SKM-1 treated with dmso at 0.1 percent for 144 hours (cell line): ENCODE measurements around the gene MORC3.
A peak's percentile ranks its signal among the peaks of the same experiment; 100 is the strongest.
"Not testable (repeated sequence)": the region's sequence is repeated elsewhere in the genome, so short reads cannot be mapped to it uniquely, and the experiment has no call there.

Experiments
- DNase-seq: peaks from one replicate; lab custom pipeline; 2025; ENCODE audit not compliant: unreplicated experiment; lab: John Stamatoyannopoulos, UW

The MORC3 gene

DNA sequence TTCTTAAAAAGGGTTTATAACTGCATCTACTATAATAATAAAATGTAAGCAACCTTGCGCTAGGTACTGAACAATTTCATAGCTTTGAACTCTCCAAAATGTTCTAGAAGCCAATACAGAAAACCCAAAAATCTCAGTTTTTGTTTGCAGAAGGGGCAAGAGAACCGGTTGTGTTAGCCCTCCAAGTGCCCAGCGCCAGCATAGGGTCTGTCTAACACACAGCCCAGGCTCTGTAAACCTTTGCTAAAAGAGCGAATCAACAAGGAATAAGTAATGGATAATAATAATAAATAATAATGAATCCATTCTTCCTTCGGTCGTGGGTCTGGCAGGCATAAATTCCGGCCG, 64.9 kb downstream of the MORC3 start:
- DNase-seq = no peak

DNA sequence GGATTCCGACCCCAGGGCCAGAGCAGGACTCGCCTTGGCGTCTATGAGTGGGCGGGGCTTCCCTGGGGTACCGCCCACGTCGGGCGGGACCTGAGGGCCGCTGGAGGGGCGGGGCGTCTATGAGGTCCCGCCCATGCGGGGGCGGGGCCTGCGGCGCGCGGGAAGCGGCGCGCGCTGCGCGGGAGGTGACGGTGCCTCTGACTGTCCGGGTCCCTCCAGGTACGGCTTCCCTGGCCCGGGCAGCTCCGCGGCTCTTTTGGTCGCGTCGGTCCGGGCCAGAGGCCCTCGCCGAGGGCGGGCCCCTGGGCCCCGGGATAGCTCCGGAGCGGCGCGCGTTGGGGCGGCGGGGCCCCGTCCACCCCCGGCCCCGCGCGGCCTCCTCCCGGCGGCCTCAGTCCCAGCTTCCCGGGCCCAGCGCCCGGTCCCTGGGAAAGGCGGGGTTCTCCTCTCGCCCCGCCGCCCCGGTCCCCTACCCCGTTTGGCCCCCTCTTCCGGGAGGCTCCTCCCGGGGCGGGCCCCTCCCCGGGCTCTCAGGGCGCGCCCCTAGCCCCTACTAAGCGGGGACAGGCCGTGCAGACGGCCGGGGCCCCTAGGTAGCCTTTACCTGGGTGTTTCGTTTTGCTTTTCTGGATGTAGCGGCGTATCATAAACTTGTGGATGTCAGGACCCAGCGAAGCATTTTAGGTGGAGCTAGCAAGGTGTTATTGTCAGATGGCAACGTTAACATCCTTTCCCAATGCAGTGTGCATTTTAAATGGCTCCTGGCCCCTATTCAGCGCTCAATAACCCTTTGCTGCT, 65.4 kb downstream of the MORC3 start, which contains the start of gene CHAF1B:
Gene CHAF1B (plus strand): TSS at position 160 of the 798 bp plus-strand sequence. CDS start 745 bp downstream, outside the sequence.
- peak; percentile 52 for DNase-seq

DNA sequence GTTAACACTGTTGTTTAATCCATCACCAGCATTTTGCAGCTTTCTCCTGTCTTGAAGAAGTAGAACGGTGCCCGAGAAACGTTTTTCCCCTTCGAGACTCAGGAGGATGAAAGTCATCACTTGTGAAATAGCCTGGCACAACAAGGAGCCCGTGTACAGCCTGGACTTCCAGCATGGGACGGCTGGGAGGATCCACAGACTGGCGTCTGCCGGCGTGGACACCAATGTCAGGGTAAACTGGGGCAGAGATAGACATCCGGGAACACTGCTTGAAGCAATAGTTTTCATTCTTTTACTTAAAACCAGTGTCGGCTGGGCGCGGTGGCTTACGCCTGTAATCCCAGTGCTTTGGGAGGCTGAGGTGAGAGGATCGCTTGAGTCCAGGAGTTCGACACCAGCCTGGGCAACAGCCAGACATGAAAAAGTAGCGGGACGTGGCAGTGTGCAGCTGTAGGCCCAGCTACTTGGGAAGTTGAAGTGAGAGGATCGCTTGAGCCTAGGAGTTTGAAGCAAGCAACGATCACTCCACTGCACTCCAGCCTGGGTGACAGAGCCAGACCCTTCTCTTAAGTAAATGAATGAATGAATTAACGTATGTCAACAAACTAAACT, 66.1 kb downstream of the MORC3 start:
- no peak for DNase-seq

DNA sequence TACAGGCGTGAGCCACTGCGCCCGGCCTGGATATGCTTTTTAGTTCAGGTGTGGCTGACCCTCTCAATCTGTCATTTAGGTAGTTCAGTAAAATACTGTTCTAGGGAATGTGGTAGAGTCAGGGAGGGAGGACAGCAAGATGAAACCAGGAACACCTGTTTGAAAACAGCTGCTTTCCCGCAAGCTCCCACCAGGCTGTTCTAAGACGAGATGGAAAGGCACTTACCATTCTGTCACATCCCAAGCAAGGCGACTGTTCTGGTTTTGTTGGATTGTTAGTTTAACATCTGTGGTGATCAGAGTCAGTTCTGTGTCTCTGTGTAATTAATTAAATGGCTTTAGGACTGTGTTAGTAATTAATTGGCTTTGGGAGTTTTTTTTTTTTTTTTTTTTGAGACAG, 68.1 kb downstream of the MORC3 start:
- no peak for DNase-seq

DNA sequence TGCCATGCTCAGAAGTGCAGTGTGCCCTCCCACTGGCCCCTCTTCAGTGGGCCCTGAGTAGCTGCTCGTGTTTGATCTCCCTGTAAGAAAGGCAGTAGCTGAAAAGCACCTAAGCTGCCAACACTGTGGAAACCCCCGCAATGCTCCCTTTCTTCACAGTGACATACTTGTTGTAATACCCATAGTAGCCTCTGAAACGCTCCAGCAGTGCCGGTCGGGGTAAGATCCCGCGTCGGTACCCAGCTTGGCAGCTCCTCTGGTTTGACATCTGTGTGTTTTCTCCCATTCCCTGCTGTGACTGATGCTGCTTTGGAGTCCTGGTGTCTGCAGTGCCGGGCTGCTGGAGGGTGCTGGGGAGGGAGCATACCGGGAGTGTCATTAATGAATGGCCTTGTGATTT, 68.8 kb downstream of the MORC3 start:
- DNase-seq = no peak

DNA sequence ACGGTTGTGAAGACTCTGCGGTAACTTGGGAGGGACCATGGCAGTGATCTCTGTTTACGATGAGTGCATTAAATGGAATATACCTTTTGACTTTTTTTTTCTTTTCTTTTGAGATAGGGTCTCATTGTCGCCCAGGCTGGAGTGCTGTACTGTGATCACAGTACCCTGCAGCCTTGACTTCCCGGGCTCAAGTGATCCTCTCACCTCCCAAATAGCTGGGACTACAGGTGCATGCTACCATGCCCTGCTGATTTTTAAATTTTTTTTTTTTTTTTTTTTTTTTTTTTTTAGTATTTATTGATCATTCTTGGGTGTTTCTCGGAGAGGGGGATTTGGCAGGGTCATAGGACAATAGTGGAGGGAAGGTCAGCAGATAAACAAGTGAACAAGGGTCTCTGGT, 71.7 kb downstream of the MORC3 start:
- not testable (repeated sequence) for DNase-seq

DNA sequence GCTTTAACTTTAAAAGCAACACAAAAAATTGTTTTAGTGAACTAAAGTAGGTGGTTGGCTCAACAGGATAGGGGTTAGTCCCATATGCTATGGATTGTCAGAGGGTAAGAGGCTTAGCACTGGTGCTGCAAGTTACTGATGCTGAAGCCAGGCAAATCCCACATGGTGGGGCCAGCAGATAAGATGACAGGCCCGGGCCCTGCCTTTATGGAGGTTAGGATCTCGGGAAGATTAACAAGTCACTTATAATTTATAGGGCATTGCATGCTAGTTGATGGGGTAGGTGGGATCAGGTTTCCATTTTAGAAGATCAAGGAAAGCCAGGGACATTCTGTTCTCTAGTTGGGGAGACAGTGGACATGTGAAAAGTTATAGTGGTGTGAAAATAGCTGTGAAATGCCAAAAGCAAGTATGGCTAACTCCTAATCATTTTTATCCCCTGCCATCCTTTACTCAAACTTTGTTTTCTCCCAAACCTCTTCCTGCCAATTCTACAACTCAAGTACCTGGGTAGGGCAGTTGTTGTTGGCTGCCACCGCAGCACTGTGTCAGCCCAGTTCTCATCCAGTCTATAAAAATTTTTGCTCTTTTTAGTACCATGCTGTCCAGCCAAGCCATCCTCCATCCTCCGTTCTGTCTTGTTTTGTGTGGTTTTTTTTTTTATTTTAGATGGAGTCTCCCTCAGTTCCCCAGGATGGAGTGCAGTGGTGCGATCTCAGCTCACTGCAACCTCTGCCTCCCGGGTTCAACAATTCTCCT, 75.5 kb downstream of the MORC3 start:
- no peak for DNase-seq

DNA sequence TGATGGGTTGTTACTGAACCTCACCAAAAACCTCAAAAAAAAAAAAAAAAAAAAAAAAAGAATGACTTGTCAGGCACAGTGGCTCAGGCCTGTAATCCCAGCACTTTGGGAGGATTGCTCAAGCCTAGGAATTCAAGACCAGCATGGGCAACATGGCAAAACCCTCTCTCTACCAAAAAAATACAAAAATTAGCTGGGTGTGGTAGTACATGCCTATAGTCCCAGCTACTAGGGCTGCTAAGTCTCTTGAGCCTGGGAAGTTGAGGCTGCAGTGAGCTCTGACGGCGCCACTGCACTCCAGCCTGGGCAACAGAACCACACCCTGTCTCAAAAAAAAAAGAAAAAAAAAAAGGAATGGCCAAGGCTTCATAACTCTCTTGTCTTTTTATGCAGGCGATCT, 76.3 kb downstream of the MORC3 start:
- no peak for DNase-seq

DNA sequence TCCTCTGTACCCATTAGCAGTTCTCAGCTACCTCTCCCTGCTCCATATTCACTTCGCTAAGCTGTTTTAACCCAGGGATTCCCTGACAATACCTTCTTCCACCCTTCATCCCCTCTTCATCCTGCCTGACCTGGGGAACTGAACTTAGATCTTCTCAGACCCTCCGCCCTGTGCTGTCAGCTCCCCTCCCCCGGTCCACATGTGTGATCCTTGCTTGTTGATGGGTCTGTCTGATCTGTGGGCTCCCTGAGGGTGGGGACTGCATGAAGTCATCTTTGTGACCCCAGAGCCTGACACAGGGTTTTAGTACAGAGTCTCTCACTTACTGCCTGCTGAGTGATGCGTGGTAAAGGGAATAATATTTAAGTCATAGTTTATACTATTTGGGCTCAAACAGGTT, 77.0 kb downstream of the MORC3 start:
- DNase-seq = no peak

DNA sequence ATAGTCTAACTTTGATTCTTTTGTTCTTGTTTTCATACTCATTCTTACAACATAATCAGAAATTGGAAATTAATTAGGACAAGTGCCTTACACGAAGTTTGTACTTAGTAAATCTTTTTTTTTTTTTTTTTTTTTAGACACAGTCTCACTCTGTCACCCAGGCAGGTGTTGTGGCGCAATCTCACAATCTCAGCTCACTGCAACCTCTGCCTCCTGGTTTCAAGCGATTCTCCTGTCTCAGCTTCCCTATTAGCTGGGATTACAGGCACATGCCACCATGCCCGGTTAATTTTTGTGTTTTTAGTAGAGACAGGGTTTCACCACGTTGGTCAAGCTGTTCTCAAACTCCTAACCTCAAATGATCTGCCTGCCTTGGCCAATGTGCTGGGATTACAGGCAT, 77.6 kb downstream of the MORC3 start:
- no peak for DNase-seq

DNA sequence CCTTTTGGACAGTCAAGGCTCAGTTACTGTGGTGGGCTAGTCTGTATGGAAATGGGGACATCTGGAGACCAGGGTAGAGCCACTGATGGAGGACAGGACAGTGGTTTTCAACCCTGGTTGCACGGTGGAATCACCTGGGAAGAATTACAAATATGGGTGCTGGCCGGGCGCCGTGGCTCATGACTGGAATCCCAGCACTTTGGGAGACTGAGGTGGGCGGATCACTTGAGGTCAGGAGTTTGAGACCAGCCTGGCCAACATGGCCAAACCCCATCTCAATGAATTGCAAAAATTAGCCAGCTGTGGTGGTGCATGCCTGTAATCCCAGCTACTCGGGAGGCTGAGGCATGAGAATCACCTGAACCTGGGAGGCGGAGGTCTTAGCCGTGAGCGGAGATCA, 79.7 kb downstream of the MORC3 start:
- DNase-seq = not testable (repeated sequence)

DNA sequence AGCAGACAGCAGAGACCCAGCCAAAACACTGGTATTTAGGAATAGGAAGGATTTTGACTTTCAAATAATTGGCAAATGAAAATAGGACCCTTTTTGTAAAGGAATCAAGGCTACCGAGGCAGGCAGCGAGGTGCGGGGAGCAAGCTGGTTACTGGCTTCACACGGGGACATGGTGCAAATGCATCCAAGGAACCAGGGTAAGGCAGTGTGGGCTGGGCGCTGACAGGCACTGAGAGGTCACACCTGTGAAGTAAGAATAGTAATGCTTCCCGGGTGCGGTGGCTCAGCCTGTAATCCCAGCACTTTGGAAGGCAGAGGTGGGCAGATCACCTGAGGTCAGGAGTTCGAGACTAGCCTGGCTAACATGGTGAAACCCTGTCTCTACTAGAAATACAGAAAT, 80.7 kb downstream of the MORC3 start:
- no peak for DNase-seq

DNA sequence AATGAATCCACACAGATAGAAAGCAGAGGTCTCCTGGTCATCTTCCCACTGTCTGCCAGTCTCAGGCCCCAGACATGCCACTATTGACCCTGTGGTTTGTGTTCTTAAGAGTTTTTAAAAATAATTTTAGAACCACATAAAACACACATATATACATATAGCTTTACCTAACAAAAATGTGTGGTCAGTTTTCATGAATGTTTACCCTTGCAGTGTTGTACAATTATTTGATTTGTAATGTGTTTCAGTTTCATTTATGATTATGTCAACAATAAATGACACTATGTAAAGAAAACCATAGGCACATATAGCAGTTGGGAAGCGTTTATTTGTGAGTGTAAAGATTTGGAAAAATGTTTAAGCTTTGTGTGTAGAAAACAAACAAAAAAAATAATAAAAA, 82.3 kb downstream of the MORC3 start:
- no peak for DNase-seq

DNA sequence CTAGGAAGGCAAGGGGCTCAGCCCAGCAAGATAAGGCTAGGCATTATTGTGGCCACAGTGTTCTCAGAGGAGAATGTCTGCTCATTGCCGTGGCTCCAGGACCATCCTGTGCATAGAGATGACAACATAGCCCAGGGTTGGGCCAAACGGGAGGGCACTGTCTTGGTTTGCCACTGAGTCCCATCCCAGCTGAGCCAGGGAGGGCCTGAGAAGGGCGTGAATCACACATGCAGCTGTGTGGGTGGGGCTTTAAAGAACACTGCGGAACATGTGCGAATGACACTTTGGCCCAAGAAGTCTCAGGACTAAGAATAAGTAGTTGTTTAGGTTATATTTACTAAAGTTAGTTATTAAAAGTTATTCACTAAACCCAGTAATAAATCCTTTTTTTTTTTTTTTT, 83.7 kb downstream of the MORC3 start:
- no peak for DNase-seq

DNA sequence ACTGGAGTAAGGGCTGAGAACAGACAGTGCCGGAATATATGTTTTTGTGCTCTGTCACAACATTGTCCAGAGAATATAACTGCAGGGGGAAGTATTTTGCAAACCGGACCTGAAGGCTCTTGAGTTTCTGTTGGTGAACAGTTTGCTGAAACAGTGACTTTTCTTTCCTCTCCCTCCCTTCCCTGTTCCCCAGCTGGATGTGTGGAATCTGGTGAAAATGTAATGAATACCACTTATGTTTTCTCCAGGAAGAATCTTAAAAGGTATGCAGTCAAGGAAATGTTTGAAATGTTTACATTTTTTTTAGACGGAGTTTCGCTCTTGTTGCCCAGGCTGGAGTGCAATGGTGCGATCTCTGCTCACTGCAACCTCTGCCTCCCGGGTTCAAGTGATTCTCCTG, 88.6 kb downstream of the MORC3 start:
- no peak for DNase-seq

DNA sequence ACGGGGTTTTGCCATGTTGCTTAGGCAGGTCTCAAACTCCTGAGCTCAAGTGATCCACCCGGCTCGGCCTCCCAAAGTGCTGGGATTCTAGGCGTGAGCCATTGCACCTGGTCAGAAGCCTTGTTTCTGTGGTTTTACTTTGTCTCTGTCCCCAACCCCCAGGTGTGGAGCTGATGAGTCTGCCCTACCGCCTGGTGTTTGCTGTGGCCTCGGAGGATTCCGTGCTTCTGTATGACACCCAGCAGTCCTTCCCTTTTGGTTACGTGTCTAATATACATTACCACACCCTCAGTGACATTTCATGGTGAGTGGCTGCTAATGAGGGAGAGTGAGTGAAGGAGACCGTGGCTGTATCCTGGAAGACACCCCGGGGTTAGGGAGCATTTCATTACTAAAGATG, 91.3 kb downstream of the MORC3 start:
- no peak for DNase-seq

DNA sequence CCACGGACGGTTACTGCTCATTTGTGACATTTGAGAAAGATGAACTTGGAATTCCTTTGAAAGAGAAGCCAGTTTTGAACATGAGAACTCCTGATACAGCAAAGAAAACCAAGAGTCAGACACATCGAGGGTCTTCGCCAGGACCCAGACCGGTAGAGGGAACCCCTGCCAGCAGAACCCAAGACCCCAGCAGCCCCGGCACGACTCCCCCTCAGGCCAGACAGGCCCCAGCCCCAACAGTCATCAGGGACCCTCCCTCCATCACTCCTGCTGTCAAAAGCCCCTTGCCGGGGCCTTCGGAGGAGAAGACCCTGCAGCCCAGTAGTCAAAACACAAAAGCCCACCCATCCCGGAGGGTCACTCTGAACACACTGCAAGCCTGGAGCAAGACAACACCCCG, 92.9 kb downstream of the MORC3 start:
- no peak for DNase-seq

DNA sequence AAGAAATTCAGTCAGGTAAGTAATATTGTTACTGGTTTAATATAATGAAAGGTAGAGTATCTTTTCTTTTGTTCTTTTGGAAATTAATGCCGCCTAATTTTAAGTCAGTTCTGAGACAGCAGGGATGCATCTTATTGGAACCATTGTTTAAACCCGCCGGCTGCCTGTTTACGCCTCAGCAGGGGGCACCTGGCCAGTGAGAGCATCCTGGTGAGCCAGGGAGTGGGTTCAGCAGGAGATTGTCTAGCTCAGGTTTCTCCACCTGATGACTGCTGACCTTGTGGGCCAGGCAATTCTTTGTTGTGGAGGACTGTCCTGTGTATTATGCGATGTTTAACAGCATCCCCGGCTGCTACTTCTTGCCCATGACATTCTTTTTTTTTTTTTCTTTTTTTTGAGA, 95.4 kb downstream of the MORC3 start:
- no peak for DNase-seq

DNA sequence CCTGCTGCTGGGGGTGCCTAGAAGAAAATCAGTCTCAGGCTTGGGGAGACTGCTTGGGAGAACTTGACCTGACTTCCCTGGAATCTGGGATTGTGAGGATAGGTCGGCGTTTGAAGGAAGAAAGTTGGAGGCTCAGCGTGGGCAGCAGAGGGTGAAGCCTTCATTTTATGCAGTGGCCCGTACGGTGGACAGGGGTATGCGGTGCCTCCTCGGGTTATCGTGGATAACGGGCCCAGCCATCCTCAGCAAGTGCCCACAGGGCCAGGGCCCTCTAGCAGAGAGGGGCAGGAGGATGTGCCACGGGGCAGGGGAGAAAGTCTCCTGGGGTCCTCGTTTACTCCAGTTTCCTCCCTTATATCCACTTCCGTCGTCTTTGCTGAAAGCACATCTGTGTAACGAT, 99.2 kb downstream of the MORC3 start:
- DNase-seq = no peak

DNA sequence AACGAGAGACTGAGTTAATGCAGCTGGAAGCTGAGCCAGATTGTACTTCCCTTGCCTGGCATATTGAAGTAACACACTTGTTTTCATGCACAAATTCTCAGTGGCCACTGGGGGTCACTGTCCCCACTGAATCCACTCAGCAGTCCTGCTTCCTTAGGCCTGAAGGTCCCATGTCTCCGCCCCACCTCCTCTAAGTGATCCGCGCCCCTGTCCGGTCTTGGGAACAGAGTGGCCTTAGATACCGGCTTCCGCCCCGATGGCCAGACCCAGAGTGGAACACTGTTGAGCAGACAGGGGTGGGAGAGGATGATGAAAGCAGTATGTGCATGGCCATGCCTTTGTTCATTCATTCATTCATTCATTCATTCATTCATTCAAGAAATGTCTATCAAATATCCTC, 100.0 kb downstream of the MORC3 start:
- DNase-seq = peak; percentile 69

DNA sequence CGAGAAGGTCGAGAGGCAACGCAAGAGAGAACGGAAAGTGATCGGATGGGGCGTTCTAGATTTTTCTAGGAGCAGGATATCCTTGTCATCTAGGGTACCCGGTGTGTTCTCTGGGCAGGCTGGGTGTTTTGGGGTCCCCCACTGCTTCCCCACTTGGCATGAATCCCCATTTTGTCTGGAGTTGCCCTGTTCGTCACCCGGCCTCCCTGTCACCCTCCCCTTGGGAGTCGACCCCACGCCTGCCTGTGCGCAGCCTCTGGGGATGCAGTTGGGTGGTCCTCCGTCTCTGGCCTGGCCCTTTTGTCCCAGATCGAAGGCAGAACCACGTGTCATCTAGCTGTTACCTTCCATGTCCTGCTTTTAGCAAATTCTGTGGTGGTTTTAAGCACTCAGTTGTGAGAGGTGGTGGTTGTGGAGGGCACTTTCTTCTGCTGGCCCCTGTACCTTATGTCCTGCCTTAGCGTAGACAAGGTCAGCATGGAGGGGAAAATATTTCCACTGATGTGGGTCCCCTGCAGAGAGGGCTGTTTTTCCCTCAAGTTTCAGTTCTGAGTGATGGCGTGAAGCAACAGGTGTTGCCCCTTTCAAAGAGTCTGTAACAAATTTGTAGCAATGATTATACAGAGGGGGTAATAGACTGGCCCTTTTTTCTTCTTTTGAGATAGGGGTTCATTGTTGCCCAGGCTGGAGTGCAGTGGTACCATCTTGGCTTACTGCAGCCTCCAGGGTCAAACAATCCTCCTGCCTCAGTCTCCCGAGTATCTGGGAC, 100.8 kb downstream of the MORC3 start:
- no peak for DNase-seq
